NCI-H526 treated with DMSO at 0.1 percent for 48 hours (cell line): ENCODE data around the gene CDIPT.
A peak's percentile ranks its signal among the peaks of the same experiment; 100 is the strongest.

Source experiments
- DNase-seq: peaks from one replicate; lab custom pipeline; 2025; lab: John Stamatoyannopoulos, UW

The CDIPT gene

GRCh38 chr16:29809850-29810698 lies 53.0 kb downstream of the CDIPT start:
- peak; percentile 71 for DNase-seq

GRCh38 chr16:29809031-29809747 lies 53.8 kb downstream of the CDIPT start:
- DNase-seq, result no peak
